GM06990 (cell line): ENCODE results near the gene PIP5K1B.

ENCODE experiments used
- DNase-seq: peaks from one replicate; pipeline ENCODE4 v3.0.0-alpha.2; 2011; ENCODE audit not compliant: insufficient read length; ENCODE audit errors: extremely low read depth
- H3K27me3 ChIP-seq: replicated peaks from 2 replicates; pipeline ENCODE4 v1.6.0; 2011; ENCODE audit warnings: low read length; ENCODE audit not compliant: control insufficient read depth, insufficient read depth
- H3K36me3 ChIP-seq: 2 replicates; pipeline ENCODE4 v1.5.1; 2011; ENCODE audit warnings: low read length; ENCODE audit not compliant: control insufficient read depth, insufficient read depth
- H3K4me3 ChIP-seq: replicated peaks from 2 replicates; pipeline ENCODE4 v1.5.1; 2011; ENCODE audit warnings: low read depth, mild to moderate bottlenecking, control low read depth, low read length
- CTCF ChIP-seq: IDR thresholded peaks from 2 replicates; pipeline ENCODE4 v1.5.1; 2011; ENCODE audit warnings: low read length, control low read depth, mild to moderate bottlenecking, inconsistent platforms; ENCODE audit not compliant: insufficient read depth, poor library complexity, severe bottlenecking

Gene PIP5K1B

GRCh38 chr9:68797116-68797515 lies 92.1 kb downstream of the PIP5K1B start:
- no peak for DNase-seq
- TF ChIP-seq CTCF = no peak
- Histone ChIP-seq H3K27me3 (no peaks in the 10 kb centered on the region), H3K4me3 (no peak overlapping the region), H3K36me3 (no peaks in the 10 kb centered on the region; the same call in 1 of the 2 replicates)

GRCh38 chr9:68798423-68798822 lies 93.4 kb downstream of the PIP5K1B start:
- Histone ChIP-seq H3K4me3 (no peak overlapping the region), H3K36me3 (no peaks in the 10 kb centered on the region; the same call in 1 of the 2 replicates), H3K27me3 (no peaks in the 10 kb centered on the region)
- no peak for DNase-seq
- TF ChIP-seq CTCF = no peak

GRCh38 chr9:68800836-68801235 lies 95.8 kb downstream of the PIP5K1B start:
- no peaks in the 10 kb centered on the region for H3K27me3 ChIP-seq
- no peak for DNase-seq
- H3K4me3 ChIP-seq = no peak overlapping the region
- no peak for TF ChIP-seq CTCF
- H3K36me3 ChIP-seq = peaks cover 2% of the 10 kb centered on the region

GRCh38 chr9:68802525-68803015 lies 97.5 kb downstream of the PIP5K1B start:
- TF ChIP-seq CTCF = no peak
- Histone ChIP-seq H3K4me3 (no peak overlapping the region), H3K36me3 (peaks cover 2% of the 10 kb centered on the region), H3K27me3 (no peaks in the 10 kb centered on the region)
- DNase-seq = peak; percentile 43

- no peak for DNase-seq
- Histone ChIP-seq H3K27me3 (no peaks in the 10 kb centered on the region), H3K36me3 (peaks cover 2% of the 10 kb centered on the region), H3K4me3 (no peak overlapping the region)
- no peak for TF ChIP-seq CTCF
Observed at GRCh38 chr9:68804911-68805889, 100.2 kb downstream of the PIP5K1B start.
